ENCODE measurements around the gene CFAP77.

Gene CFAP77

DNA sequence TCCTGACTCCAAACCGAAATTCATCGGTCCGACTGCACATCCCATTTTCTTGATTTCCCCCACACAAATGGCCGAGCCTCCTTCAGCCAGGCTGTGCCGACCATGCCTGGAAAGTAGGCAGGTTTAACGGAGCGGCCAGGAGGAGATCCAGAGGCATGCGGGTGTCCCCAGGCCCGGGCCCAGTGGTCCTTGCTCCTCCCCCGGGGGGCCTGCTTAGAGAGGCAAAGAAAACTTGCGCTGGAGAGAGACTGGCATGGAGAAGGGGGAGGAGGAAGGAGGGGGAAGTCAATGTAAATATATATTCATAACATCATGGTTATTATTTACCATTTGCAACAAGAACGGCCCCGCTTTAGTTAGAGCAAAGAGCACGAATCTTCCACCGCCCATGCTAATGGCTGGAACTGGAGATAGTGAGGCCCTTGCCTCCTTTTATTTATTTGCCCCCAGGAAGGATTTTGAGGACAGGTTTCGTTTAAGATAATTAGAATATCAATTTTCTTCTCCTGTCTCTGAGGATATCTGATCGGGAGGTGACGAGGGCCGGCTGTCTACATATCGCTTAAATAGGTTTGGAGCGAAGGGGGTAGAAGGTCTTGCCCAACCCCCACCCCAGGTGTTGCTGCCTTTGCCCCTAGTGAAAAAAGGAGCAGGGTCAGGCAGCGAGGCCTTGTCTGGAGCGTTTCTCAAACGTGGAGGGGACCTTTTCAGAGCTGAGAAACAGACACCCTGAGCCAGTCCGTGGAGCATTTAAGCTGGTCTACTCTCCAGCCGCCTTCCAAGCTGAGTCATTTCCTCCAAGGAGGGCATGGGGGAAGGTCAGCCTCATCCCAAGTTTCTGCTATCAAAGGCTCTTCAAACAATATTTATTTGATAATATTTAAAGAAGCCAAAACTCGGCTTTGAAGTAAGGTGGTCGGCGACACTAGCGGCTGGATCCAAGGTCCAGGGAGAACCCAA, 174.9 kb downstream of the CFAP77 start:
- no peak for FAIRE-seq

DNA sequence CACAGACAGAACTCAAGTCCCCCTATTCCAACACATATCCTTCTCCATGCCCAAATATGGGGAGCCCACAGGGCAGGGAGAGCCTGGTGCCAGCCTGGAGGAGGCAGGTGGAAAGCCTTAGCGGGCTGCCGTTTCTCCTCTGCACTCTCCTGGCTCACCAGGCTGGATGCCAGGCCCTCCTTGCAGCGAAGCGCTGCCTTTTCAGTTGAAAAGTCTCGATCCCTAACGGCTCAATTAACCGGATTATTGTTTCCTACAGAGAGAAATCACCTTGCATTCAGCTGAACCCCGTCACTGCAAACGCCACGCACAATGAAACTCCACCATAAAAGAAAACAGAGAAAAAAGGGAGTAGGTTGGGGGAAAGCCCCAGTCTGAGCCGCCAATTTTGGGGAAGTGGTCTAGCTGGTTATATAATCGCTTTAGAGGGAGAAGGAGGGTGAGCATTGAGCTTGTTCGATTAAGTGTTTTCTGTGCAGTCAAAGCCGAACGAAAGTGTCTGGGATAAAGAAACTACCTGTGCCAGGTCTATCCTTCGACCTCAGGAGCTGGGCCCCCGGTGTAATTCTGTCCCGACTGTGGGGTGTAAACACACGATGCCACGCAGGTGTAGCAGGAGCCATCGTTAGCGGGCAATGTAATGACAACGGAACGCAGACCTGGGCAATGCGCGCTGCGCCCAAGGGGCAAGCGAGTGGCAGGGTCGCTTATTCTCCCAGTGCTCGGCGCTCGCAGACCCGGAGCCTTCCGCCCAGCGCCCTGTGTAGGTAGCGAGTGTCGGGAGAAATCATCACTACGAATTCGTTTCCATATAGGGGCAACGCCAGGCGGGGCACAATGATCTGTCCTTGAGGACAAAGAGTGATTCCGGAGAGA, 176.2 kb downstream of the CFAP77 start:
- no peak for FAIRE-seq

DNA sequence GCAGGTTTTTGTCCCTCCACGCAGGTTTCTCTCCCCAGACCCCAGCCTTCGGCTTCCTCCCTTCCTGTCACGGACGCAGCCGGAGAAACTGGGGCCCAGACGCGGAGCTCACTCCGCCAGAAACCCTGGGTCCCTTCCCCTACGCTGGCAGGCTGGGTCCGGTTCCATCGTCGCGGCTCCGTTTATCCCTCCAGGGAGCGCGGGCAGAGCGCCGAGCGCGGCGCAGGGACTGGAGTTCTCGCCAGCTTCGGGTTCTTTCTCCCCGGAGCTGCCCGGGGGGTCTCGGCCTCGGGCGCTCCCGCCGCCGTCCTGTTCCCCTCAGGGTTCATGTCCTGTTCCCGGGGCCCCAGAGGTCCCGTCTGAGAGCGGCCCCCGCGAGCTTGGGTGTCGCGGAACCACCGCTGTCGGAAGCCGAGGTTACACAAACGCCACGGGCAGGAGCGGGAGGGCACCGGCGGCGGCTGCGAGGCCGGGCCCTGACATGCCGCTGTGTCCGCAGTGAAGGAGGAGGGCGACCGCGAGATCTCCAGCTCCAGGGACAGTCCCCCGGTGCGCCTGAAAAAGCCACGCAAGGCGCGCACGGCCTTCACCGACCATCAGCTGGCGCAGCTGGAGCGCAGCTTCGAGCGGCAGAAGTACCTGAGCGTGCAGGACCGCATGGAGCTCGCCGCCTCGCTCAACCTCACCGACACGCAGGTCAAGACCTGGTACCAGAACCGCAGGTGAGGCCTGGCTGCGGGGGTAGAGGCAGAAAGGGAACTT, 177.0 kb downstream of the CFAP77 start:
- no peak for FAIRE-seq

DNA sequence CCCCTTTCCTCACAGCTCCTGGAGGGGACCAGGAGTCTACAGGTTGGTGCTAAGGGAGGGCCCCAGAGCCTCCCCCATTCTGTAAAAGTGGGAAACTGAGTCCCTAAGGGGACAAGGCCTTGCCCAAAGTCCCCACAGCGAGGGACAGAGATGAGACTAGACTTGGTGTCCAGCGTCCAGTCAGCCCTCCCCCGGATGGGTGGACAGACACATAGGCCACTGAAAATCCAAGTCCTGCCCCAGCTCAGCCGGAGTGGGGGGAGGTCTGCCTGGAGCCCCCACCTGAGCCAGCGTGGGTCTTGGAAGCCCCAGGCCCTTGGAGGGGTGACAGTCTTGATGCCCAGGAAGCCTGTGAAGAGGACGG, 177.6 kb downstream of the CFAP77 start:
- FAIRE-seq: no peak

DNA sequence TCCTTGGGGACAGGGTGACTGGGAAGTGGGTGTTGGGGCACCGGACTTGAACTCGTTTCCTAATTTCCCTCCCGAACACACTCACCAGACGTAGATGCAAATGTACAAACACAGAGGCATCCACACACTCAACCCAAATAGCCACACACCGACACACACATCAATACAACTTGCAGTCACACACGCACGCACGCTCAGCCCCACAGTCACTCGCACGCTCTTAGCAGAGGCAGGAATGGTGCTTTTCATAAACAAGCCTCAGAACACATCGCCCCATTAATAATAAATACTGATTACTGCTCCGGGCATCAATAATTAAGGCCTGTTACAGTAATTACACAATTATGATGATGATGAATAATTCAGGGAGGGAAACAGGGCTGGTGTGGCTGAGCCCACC, 178.1 kb downstream of the CFAP77 start:
- no peak for FAIRE-seq

DNA sequence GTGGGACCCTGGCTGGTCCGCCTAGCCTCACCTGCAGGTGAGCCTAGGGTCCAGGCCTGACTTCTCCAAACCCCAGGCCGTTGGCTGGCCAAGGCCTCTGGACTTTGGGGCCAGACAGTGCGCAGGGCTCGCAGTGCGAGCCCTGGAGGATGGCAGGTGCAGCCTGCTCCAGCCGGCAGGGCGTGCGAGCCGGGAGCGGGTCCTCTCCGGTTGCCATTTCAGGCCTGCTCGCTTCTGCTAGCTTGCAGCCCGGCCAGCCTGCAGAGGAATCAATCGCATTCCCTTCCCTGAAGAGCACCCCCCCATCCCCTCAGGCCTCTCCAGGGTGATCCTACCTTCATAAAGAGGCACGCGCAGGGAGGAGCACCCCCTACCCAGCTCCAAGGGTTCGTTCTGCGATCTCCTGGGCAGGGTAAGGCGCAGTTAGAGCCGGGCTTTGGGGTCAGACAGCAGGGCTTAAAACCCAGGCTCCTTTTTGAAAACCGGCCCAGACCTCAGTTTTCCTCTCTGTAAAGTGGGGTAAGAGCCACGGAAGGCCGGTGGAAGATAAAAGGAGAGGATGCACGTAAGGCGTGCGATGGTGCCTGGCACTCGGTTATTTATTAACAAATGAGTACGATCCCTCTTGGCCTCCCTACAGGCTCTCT, 178.6 kb downstream of the CFAP77 start:
- FAIRE-seq: no peak

DNA sequence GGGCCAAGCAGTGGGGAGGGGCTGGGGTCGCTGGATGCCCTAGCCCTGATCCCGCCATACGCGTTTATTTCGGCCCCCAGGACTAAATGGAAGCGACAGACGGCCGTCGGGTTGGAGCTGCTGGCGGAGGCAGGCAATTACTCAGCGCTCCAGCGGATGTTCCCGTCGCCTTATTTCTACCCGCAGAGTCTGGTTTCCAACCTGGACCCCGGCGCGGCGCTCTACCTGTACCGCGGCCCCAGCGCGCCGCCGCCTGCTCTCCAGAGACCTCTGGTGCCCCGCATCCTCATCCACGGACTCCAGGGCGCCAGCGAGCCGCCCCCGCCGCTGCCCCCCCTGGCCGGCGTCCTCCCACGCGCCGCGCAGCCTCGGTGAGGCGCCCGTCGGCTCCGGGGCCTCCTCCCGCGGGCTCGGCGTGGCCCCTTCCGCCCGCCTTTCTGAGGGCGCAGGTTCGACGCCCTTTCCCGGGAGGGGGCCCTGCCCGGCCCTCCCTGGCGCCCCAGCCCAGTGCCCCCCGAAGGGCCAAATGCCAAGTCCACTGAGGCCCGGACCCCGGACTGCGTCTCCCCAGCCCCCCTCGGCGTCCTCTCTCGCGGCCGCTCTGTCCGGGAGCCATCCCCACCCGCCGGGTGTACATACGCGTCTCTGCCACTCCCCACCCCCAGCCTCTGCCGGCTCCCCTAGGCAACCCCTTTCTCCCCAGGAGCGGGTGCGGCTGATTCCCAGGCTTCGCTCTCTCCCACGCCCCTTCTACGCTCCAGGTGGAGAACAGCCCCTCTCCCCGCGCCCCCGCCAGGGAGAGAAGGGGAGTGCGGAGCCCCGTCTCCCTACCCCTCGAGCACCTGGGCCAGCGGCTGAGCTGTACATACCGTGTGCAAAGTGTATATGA, 179.4 kb downstream of the CFAP77 start:
- FAIRE-seq: no peak

DNA sequence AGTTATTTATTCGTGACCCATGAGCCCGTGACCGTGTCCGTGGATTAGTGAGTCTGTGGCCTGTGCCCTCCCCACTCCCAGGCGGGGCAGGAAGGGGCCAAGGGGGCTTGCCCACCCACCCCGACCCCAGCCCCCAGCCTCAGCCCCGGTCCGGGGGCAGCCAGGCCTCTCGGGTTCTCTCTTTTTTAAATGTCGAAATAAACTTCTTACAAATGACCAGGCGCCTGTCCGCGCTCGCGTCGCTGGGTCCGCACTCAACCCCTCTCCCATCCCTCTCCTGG, 180.0 kb downstream of the CFAP77 start:
- FAIRE-seq: no peak

DNA sequence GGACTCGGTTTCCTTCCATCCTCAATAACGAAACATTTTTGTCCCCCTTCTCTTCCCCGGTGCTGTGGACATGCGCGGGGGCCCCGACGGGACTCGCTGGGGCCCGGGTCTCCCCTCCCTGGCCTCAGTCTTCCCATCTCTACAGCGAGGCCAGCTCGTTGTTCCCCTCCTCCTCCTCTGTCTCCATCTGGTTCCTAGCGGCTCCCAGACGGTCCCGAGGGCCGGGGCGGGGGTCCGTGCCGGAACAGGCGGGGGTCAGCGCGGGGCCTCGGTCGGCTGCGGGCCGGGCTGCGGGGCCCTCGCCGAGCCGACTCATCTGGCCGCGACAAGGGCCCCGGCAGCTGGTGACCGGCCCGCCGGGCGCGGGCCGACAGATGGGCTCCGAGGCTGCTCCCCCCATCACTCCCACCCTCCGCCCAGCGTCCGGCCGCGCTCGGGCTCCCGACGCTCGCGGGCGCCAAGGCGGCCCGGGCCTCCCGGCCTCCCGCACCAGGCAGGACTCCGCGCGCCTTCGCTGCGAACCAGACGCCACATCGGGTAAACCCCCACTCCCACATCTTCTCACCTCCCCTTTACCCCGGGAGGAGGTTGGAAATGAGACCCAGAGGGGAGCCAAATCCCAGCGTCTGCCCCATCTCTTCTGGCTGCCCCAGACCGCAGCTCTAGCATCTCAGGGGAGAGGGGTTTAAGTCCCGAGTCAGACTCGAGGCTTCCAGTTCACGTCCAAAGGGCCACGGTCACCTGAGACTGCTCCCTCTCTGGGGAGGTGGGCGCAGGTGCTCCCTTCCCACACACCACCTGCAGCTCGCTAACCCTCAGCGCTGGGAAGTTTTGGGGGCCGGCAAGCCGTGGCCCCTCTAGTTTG, 180.5 kb downstream of the CFAP77 start:
- FAIRE-seq: no peak

DNA sequence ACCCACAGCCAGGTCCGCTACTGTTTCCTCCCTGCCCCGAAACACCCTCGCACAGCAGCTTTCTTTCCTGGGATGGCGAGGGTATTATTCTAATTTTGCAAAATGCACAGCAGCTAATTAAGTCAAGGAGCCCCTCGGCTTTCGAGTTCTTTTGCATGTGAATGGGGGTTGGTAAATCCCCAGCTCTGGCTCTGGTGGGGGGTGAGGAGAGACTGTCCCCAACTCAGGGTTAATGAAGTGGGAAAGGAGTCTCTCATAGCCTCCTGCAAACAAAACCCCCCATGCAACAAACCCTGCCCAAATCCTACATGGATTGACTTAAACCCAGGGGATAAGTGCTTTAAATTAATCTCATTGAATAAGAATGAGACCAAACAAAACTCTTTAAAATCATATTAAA, 181.2 kb downstream of the CFAP77 start:
- FAIRE-seq: no peak

DNA sequence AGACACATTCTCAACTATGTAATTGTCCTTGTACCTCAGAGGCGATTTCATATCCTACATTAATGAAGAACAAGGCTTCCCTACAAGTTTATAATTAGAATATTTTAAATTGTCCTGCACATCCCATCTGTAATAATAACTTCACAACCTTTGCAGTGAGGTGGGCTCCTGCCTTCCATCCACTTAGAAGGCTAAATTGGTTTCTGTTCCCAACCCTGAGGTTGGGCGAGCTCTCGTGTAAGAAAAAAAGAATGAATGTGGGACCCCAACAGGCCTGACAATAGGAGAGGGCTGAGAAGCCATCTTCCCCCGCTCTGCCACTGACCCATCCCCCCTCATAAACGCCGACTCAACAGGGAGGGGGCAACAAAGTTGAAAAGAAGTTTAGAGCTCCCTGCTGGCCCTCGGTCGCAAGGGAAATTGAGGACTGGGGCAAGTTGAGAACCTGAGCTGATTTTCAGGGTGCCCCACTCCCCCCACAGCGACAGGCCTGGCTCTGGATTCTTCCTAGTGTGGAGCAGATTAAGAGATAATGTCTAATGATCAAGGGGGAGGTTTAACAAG, 181.8 kb downstream of the CFAP77 start:
- no peak for FAIRE-seq

DNA sequence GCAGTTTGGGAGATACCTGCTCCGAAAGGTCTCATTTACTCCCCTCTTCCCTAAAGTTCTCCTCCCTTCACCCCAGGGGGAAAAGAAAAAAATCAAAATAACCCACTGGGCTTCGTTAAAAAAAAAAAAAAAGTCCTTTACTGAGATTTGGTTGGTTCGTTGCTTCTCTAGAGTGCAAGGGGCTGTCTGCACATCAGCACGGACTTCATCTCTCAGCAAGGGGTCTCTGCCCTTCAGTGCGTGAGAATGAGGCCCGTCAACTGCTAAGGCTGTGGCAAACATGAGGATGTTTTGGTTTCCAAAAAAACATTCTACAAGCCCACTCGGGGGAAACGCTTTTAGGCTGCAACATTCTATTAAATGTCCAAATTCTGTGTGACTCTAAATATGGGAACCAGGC, 182.4 kb downstream of the CFAP77 start:
- FAIRE-seq: no peak

DNA sequence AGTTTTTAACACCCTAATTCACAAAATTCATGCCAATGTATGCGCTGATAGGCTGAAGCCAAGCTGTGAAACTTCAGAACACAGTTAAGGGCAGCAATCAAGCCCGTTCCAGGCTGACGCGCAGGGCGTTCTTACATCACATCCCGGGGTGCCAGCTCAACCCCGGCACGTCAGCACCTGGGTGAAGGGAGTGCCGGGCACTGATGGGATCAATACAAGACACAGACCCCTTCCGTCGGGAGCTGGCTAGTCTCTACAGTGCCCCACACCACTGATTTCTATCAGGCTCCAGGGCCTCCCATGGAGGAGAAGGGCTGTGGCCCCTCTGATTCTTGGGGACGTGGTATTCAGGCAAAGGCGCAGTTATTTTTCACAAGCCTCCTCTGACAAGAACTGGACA, 184.4 kb downstream of the CFAP77 start:
- FAIRE-seq: no peak

DNA sequence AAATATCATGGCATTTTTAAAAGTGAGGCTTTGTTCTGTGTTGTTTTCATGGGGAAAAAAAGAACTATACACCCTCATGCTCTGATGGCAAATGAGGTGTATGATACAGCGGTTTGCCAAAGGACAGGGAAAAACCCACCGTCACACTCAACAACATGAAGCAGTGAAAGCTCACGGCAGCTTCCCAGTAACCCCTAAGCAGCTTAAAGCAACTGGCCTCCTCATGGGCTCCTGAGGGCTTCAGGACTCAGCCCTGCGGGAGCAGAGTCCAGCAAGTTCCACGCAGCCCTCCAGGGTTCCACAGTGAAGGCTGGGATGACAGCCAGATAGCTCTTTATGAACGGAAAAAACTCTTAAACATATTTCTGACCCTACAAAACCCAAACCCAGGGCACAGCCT, 185.3 kb downstream of the CFAP77 start:
- FAIRE-seq: no peak

DNA sequence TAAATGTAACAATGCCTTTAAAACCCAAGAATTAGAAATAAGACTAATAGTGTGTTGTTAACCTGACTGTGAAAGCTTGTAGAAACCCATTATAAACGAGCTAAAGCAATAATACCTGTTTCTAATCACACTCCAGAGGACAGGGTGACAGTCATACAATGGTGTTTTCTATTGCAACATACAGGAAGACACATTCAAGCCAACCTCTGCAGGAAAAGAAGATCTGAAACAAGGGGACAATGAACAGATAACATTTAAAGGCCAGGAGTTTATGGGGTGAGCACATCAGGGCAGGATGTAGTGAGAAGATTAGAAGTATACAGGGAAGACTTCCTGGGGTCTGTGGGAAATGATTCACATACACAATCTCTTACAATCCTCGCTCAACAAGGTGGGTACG, 186.2 kb downstream of the CFAP77 start:
- no peak for FAIRE-seq

DNA sequence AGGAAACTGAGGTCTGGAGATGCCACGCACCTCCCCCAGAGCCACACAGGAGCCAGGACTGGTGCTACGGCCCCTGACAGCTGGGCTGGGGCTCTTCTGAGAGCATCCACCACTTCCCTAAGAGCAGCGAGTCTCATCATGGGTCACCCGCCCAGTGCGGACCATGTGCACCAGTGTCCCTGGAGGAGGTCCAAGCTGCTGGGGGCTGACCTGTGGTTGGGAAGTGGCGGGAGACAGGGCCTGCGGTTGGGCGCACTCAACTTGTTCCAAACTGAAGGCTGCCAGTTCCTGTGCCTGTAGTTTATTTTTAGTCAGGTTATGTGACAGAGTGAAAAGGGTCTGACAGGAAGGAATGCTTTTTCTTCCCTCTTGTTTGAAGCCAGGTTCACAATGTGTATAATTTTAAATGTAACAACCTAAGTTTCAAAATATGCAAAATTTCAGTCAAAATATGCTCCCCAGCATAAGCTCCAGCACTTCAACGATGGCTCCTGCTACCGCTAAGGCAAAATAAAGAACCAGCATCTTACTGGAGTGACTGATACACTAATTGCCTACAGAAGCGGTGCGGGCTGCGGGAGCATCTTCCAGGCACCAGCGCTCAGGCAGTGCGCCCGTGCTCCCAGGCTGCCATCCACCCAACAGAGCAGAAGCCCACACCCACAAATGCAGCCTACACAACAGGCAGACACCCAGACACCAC, 187.2 kb downstream of the CFAP77 start:
- FAIRE-seq: no peak

DNA sequence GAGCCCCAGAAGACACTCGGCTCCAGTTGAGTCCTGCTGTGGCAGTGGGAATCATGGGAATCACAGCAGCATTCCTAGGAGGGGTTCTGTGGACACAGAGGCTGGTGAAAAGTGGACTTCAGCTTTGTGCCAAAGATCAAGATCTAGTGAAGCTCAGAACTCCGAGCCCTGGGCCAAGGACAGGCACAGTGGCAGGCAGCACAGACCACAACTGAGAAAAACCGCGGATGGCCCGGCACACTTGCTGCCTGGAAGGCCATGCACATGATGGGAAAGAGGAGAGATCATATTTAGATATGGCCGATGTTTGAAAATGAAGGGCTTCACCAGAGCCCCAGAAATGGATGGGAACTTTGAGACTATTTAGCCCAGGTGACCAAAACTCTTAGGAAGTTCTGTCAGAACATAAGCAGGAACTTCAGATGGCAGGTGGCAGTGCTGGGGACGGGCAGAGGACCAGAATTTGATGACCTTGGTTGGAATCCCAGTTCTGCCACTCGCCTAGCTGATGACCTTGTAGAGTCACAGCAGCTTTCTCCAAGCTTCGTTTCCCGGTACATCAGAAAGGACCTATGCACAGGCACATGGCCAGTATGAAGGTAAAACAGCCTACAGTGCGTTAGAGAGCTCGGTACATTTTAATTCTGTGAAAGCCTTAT, 190.4 kb downstream of the CFAP77 start:
- FAIRE-seq: no peak

DNA sequence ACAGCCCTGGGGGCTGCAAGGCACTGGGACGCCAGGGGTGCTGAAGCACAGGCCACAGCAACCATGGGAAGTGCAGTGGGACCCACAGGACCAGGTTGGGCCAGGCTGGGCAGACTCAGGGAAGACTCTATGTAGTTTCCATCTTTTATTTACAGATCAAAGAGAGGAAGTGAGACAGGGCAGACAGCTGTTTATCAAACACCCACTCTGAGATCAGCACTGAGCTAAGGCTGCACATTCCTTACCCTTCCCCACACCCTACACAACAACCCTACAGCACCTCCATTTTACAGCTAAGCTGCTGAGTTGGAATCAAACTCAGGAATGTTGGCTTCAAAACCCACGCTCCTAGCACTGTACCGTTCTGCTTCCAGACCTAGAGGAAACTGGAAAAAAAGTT, 192.2 kb downstream of the CFAP77 start:
- no peak for FAIRE-seq

DNA sequence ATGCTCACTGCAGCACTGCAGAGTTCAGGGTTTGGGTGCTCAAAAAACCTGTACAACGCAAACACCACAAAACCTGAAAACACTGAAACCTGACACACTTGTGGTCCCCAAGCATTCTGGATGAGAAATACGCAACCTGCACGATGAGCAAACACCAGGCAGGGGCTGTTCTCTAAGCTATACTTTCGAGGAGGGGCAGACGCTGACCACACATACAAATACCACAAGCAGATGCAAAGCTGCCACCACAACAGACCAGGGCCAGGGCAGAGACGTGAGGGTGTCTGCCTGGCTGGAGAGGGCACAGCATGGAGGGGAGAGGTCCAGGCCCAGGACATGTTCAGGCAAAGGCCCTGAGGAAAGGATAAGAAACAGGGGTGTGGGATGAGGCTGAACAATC, 195.4 kb downstream of the CFAP77 start:
- FAIRE-seq: no peak

Measured in G401.6 (cell line).